NB4 (cell line): ENCODE measurements around the gene COG2.

Experiments
- CTCF ChIP-seq: IDR thresholded peaks from one replicate; pipeline ENCODE4 v1.5.1; 2012; ENCODE audit warnings: low read depth, low read length
- MAX ChIP-seq: IDR thresholded peaks from 2 replicates; pipeline ENCODE4 v1.6.1; 2011; ENCODE audit warnings: low read depth, low read length
- MYC ChIP-seq: IDR thresholded peaks from 2 replicates; pipeline ENCODE4 v1.6.1; 2011; ENCODE audit warnings: low read depth, low read length
- POLR2A ChIP-seq: IDR thresholded peaks from 2 replicates; pipeline ENCODE4 v1.6.1; 2011; ENCODE audit warnings: mild to moderate bottlenecking; ENCODE audit not compliant: insufficient read length; ENCODE audit errors: extremely low read depth

DNA sequence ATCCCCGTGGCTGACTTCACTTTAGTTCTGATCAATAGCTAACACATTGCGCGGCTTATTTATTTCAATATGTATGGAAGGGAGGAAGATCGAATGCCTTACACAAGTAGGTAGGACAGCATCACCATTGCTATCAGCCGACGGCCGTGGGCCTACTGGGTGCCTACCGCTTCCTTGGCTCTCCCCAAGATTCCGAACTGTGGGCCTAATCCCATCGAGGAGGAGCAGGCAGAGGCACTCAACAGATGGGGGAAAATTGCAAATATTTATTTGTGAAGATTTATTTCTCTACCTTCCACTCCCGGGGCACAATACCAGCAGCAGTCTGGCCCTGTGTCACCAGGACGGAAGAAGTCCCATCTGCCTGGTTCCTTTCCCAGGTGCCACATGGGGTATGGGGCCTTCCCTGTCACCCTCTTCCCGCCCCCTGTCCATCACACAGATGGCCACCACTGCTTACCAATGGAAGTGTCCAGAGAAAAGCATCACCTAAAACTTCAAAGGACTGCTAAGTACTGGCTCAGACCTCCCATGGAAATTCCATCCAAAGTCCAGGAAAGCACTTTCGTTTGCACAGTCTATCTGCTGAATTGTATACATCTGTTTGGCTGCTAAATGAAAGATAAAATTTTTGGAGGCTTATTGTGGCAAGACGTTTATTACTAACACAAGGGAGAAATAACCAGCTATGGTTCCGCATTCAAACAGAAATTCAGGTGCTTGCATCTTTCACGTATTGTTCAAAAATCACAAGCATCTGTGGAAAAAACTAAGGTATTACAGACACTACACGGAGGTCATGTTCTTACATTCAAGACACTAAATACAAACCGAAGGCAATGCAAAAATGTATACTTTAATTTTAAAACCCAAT lies 59.9 kb downstream of the COG2 start:
- no peak for TF ChIP-seq CTCF
- no peak for TF ChIP-seq POLR2A
- no peak for TF ChIP-seq MAX
- no peak for TF ChIP-seq MYC
